Glomerular endothelial cell (primary cell): Measurements from ENCODE around the gene CHST11. TPM values are rescaled to one million over a fixed set of nuclear protein-coding genes. Genes with fewer than 3 reads are reported as not detected.

ENCODE experiments used
- DNase-seq: peaks from one replicate; pipeline ENCODE4 v3.0.0-alpha.2; 2011; ENCODE audit warnings: low read depth, low spot score; ENCODE audit errors: extremely low read depth
- total RNA-seq: library from RNA; depleted of rRNA; stranded (reverse); fragments of >200 nt; gene quantifications from 2 replicates; pipeline ENCODE4 v1.2.3, GENCODE V29; 2015

The CHST11 gene
- total RNA-seq, 1 donor from 2014 or later: 33.9 TPM

DNA sequence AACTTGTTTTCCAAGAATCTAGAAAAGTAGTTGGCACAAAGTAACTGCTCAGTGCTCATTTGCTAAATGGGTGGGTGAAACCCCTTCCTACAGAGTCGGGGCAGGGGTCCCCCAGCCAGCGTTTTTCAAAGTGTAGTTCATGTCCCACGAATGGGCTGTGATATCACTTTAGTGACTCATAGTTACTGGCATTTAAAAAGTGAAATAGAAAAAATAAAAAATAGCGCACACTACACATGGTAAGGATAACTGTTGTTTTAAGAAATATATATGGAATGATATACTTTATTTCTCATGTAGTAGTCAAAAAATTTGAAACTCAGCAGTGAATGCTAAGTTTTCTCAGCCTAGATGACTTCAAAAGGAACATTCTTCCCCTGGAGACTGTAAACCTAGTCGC lies 250.4 kb downstream of the CHST11 start:
- no peak for DNase-seq

DNA sequence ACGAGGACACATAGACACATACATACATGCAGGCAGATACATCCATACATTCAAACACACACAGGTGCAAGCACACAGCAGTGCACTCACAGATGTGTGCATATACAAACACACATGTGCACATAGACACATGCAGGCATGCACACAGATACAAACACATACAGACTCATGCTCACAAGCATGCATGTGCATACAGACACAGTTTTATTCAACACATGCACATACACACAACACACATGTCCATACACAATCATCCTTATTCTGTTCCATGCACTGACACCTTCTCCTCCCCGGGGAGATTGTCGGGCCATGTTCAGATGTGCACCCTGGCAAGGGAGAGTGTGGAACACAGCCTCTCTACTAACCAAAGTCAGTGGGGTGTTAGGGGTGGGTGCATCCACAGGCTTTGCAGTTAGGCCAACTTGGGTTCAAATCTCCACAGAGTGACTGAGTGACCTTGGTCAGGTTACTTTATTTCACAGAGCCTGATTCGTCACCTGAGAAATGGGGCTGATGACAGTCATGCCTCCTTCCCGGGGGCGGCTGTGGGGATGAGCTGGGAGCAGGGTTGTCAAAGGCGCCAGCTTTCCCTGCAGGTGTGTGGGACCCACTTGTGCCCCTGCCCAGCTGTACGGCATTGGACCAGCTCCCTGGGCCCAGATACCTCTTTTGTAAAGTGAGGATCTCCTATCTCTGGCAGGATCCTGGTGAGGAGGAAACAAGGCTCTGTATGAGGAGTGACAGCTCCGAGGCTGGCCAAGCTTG lies 251.2 kb downstream of the CHST11 start:
- DNase-seq: no peak

DNA sequence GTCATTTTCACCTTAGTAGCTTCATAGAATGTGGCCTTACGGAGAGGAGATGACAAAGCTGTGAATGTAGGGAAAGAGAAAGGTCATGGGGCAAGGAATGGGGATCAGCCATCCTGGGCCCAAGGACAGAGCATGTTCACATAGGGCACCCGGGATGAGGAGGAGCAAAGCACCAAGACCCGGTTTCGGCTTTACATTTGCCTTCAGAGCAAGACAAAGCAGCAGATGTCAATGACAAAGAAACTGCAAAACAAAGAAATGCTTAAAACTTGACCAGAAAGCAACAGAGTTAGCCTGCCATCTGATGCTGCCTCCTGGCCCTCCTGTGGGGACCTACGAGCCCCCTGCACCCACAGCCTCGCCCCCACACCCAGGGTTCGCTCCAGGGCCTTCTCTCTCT lies 252.1 kb downstream of the CHST11 start:
- DNase-seq: no peak

DNA sequence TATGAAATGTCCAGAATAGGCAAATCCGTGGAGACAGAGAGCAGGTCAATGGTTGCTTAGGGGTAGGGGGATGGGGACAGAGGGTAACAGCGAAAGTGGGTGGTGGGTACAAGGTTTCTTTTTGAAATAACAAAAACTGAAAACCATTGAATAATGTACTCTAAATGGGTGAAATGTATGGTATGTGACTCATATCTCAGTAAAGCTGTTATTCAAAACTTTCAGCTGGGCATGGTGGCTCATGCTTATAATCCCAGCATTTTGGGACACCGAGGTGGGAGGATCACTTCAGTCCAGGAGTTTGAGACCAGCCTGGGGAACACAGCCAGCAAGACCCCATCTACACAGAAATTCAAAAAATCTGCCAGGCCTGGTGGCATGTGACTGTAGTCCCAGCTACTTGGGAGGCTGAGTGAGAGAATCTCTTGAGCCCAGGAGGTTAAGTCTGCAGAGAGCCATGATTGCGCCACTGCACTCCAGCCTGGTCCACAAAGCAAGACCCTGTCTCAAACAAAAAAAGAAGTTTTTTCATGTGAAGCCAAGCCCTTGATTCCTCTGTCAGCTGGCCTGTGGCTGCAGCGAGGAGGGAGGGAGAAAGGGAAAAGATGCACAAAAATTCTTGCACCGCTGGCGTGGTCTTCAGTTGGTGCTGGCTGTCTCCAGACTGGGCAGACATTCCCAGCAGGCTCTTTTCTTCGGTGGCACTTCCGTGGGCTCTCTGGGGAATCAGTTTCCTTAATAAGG lies 253.1 kb downstream of the CHST11 start:
- DNase-seq: no peak

DNA sequence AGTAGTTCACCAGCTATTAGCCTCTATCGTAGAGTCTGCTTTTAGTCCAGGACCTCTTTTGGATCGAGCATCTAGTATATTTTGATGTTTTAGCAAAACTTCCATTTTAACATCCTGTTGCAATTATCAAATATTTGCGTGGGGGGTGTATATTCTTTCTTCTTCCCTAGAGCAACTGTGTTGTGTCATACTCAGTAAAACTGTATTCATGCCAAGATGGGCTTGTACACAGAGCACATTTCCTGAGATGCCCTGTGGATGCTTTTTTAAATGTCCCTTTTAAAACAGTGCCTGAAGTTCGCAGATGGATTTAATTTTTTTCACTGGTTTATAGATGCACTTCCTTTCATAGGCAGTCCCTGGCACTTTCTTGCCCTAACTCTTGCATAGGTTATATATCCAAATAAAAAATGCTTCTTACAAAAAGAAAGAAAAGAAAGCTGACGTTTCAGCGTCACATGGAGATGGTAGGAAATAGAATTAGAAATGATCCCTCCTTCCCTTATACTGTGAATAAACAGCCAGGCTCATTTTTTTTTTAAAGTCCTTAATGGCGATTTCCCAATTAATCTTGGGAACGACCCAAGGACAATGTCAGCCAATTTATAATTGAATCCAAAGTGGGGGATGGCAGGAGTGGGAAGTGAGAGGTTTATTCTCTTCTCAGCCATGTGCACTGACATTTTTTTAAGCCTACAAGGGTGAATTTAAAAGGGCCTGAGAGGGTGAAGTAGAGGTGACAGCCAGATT lies 254.4 kb downstream of the CHST11 start:
- DNase-seq: no peak

DNA sequence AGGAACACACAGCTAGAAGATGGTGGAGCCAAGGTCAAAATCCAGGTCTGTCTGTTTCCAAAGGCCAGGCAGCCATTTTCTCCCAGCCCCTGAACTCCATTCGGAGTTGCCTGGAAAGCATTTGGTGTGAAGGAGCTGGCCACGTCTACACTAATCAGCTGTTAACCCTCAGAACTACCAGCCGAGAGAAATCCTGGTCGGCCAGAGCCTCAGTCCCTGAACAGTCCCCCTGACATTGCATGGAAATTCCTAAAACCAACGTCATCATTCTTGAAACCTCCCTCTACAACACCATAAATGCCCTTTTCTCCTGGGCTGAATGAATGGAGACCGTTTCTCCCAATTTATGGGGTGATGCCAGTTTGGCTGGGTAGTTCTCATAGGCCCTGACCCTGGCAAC lies 255.7 kb downstream of the CHST11 start:
- no peak for DNase-seq

DNA sequence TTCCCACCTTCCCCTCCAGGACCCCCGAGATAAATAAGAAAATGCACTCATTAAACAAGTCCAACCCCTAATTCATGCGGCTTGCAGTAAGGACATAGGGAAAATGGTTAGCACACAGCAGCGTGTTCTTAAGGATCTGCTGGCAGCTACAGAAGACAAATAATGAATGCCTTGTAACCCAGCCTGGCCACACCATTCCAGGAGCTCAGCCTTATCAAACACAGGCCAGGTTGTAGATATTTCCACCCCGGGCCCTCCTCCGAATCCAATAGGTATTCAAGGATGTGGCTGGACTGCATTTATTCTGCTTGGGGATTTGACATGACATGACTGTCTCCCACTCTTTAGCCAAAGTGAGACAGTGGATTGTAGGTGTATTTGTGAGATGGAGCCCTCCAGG lies 256.2 kb downstream of the CHST11 start:
- DNase-seq: no peak

DNA sequence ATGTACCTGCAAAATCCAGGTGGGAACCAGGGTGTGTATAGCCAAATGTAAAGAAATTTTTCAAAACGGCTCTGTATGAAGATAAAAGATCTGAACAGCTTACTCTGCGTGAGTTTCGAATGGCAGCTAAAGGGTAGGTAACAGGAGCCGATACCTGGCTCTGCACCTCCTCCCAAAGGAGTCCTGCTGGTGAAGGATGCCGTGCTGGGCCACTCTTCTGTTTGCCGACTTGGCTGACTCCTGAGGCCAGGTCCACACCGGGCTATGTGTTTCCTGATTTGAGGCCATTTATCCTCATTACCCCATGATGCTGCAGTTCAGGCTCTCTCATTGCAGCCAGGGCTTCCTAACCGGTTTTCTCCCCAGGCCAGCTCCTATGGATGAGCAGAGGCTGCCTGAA lies 256.7 kb downstream of the CHST11 start:
- DNase-seq: no peak

DNA sequence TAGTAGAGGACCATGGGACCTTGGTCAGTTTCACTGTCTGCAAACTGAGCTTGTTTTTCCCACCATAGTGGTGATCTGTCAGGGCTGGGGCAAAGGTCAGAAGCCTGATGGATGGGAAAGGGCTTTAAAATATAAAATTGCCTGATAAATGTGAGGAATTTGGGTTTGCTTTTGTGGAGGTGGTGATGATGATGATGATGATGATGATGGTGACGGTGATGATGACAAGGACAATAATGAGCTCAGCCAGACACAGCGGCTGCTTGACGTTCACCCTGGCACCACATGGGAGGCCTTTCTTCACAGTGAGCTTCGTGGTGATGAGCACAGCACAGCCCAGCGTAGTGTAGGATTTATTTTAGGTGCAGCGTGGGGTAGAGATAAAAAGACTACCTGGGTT lies 257.6 kb downstream of the CHST11 start:
- DNase-seq: no peak

DNA sequence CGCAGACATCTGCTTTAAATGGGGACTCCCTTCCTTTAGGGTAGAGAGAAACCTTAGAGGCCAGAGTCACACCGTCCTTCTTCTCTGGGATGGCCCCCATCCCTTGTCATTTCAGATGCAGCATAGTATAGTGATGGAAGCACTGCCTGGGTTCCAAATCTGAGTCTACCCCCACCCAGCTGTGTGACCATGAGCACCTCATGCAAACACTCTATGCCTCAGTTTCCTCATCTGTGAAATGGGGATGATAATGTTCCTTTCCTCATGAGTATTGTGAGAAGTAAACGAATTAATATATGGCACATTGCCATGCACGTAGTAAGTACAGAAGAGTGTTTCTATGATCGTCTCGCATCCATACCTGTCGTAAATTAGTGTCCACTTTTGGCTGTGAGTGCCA lies 259.4 kb downstream of the CHST11 start:
- no peak for DNase-seq

DNA sequence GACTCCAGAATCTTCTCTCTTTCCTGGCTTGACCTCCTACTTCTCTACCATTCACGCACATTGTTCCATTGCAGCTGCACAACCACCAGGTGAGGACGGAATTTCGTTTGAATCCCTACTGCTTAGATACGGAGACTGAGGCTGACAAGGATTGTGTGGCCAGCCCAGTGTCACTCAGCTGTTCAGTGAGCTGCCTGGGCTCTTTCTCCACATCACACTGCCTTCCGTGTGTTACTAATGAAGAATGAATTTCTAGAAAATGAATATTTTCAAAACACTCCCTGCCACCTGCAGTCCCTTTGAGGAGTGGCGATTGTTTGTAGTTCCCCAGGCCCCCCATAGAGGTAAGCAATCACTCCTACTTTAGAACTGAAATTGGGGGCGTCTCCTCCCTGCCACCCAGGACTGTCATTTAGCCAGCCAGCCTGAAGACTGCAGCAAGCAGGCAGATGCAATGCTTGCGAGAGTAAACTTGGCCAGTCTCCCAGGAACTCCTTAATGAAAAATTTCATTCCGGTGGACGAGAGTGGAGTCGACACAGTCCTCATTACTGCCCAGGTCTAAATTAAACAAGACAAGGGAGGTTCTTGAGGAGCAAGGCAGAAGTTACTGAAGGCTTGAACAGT lies 261.7 kb downstream of the CHST11 start:
- DNase-seq: no peak

DNA sequence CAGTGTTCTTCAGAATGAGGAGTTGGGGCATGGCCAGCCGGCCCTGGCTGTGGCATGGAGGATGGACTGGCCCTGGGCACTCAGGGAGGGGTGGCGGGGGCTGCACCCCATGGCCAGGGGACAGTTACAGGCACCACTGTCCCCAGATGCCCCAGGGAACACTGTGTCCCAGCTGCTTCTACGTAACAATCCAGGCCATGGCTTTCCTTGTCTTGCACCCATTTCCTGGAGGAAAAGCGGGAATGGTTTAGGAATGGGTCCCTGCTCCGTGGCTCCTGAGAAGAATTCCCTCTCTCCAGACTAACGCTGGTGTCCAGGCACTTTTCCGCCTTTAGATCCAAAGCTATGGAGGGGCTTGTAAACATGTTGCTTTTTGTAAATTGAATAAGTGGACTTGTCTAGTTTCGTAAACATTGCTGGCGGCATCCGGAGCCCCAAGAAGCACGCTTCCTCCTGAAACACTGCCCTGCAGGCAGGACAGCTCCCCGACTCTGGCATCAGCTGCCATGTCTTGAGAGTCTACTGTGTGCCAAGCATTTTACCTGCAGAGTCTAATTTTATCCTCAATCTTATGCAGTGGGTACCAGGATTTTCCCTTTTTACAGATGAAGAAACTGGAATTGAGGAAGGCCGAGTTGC lies 263.1 kb downstream of the CHST11 start:
- DNase-seq: no peak

DNA sequence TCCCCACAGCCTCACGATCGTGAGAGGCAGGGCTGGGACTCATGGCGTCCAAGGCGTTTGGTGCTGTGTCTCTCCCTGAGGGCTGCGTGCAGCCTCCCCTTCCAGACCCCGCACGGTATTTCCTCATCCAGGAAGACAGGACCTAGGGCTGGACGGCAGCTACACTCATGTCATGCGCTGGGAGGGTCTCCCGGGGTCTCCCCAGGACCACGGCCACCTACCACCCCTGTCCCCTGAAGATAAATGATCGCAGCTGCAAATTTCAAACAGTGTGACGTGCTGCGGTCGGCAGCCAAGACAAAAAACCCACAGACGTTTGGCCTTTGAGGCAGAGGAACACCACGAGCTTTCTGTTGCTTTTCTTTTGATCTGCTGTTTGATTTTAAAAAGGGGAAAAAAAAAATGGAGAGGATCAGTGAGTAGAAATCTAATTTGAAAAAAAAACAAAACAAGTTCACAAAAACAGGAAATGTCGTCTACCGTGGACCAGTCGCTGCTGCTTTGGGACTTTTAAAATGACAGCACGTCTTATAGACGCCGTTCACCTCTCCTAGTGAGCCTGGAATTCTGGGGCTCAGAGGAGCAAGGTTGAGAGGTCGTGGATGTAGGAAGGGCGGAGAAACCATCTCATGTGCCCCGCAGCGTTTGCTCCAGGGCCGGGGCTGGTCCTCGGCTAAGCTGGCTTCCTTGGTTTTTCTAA lies 263.7 kb downstream of the CHST11 start:
- no peak for DNase-seq

DNA sequence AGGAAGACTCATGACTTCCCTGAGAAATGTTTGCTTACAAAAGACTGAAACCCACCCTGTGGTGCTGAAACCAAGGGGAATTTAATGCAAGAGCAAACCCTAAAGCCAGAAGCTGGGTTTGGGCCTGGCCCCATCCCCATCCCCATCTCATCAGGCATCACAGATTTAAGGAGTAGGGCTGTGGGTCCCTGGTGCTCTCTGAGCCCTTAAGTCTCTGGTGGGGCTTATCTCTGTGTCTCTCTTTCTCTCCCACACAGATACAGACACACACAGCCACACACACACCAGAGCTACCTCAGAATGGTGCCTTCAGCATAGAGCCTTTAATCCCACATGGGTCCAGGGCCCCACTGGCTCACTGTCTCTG lies 264.3 kb downstream of the CHST11 start:
- no peak for DNase-seq

DNA sequence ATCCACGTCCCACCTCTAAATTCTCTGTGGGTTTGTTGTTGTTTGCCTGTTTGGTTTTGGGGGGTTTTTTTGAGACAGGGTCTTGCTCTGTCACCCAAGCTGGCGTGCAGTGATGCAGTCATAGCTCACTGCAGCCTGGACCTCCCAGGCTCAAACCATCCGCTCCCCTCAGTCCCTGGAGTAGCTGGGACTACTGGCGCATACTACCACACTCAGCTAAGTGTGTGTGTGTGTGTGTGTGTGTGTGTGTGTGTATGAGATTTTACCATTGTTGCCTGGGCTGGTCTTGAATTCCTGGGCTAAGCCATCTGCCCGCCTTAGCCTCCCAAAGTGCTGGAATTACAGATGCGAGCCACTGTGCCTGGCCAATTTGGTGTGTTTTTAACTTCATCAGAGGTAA lies 265.2 kb downstream of the CHST11 start:
- no peak for DNase-seq

DNA sequence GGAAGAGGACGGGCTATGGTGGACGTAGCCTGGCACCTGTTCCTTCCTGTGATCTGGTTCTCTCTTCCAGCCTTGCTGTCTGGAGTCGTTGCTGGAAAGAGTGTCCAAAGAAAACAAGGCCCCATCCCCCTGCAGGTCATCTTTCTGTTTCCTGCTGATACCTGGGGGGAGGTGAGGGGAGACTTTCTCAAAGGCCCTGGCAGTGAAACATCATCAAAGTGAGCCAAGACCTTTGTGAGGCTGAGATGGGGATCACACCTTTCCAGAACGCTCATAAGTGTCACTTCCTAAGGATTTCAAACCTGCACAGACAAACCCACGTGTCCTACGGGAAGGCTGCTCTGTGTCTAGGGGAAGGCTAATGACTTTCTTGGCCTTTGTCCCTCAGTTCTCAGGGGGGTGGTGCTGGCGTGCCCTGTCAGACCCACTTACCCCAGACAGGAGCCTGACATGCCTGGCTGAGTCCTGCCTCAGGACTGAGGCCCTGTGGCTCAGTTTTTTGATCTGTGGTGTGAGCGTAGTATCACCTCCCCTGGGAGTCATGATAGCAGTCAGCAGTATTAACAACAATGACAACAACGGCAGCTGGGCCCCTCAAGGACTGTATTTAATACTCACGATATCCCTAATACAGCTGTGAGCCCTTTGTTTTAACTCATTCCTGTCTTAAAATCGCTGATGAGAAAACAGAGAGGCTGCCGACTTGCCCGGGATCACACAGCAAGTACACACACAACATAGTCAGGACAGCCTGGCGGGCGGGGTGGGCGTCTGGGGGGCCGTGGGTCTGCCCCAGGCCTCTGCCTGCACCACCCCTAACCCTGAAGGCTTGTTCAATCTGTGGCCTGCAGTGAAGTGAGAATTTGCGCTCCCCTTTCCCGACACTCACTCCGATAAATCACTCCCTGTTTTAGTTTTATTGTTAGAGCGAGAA lies 266.1 kb downstream of the CHST11 start:
- no peak for DNase-seq

DNA sequence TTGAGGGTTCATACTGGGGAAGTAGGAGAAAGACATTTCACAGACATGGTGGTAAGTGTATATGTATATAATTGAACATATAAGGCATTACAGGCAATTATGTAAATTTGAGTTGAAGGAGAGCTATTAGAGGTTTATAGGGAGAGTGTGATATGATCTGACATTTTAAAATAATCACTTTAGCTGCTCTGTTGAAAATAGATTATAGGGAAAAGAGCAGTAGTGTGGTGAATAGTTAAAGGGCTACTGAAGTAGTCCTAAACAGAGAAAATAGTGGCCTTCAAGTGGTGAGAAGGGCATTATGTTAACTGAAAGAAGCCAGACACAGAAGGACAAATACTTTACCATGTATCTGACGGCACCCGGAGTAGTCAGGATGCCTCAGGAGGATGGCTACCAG lies 267.1 kb downstream of the CHST11 start:
- no peak for DNase-seq

DNA sequence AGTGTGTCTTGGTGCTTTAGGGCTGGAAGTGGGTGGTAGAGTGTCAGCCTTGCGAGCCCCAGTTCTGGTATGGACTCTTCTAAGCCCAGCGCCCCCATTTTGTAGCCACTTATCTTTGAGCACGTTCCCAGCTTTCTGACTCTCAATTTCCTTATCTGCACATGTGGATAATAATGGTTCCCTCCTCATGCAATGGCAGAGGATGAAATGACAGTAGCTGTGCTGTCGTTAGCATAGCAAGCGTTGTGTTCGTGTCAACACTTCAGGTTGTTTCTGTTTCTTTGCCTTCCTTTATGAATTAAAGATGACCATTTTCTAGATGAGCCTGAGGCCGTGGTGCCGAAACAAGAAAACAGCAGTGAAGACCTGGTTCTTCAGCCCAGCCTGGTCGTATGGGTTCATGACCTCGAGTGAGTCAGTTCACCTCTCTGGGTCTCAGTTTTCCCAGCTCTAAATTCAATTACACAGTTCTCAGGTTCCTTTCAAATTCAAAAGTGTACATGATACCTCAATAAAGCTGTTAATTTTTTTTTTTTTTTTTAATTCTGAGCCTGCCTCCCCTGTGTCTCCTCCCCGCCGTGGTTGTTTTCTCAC lies 268.3 kb downstream of the CHST11 start:
- no peak for DNase-seq

DNA sequence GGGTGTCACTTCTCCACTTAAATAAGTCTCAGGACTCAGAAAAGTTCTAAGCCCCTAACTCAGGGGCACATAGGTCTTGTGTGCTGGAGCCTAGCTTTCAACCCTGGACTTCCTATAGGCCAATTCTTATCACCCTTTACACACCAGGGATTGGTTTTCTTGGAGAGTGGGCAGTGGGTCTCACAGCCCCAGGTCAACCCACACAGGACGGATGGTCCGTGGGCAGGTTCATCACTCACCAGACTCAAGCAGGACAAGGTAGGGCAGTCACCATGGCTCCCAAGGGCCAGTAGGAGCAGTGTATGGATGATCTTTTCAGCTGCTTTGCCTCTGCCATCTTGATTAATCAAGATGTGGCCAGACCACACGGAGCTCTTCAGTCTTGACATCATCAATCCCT lies 268.9 kb downstream of the CHST11 start:
- DNase-seq: no peak
